Colon (tissue), 2 donors: ENCODE data around the gene SYCE3.
"Not testable (repeated sequence)": the region's sequence is repeated elsewhere in the genome, so short reads cannot be mapped to it uniquely, and the experiment has no call there.

Experiments used
- FAIRE-seq: peaks from 2 replicates; lab custom pipeline; 2012; peaks lifted over from hg19 to GRCh38; lab: Jason Lieb, UNC
- donor health status: control.
- donor health status: control.

SYCE3 gene

GRCh38 chr22:50548921-50549790 lies 13.6 kb downstream of the SYCE3 start:
- no peak for FAIRE-seq

- no peak for FAIRE-seq
Measured at GRCh38 chr22:50548040-50548920, 14.4 kb downstream of the SYCE3 start.

- no peak for FAIRE-seq
Measured at GRCh38 chr22:50547263-50547985, 15.3 kb downstream of the SYCE3 start.

GRCh38 chr22:50546326-50547262 lies 16.1 kb downstream of the SYCE3 start:
- FAIRE-seq, result no peak

- FAIRE-seq, result no peak
Measured at GRCh38 chr22:50545522-50546325, 17.0 kb downstream of the SYCE3 start, which contains the start of gene KLHDC7B. Gene KLHDC7B (plus strand): TSS chr22:50545899. CDS start chr22:50546244, 345 bp downstream.

- FAIRE-seq, result no peak
Measured at GRCh38 chr22:50544746-50545253, 17.9 kb downstream of the SYCE3 start.

GRCh38 chr22:50544078-50544745 lies 18.5 kb downstream of the SYCE3 start:
- FAIRE-seq, result no peak

- no peak for FAIRE-seq
Measured at GRCh38 chr22:50542416-50542927, 20.2 kb downstream of the SYCE3 start.

- not testable (repeated sequence) for FAIRE-seq
Measured at GRCh38 chr22:50541667-50542026, 21.1 kb downstream of the SYCE3 start.

- FAIRE-seq, result no peak
Measured at GRCh38 chr22:50540381-50540780, 22.3 kb downstream of the SYCE3 start.

- FAIRE-seq, result no peak
Measured at GRCh38 chr22:50537765-50538164, 25.0 kb downstream of the SYCE3 start.

GRCh38 chr22:50536226-50536625 lies 26.5 kb downstream of the SYCE3 start:
- no peak for FAIRE-seq

- no peak for FAIRE-seq
Measured at GRCh38 chr22:50535113-50535512, 27.6 kb downstream of the SYCE3 start.

GRCh38 chr22:50533856-50534711 lies 28.6 kb downstream of the SYCE3 start:
- FAIRE-seq, result not testable (repeated sequence)

- FAIRE-seq, result no peak
Measured at GRCh38 chr22:50532824-50533796, 29.6 kb downstream of the SYCE3 start.

- no peak for FAIRE-seq
Measured at GRCh38 chr22:50531962-50532674, 30.6 kb downstream of the SYCE3 start.
